ENCODE data around the gene ALPK3.

The ALPK3 gene

DNA sequence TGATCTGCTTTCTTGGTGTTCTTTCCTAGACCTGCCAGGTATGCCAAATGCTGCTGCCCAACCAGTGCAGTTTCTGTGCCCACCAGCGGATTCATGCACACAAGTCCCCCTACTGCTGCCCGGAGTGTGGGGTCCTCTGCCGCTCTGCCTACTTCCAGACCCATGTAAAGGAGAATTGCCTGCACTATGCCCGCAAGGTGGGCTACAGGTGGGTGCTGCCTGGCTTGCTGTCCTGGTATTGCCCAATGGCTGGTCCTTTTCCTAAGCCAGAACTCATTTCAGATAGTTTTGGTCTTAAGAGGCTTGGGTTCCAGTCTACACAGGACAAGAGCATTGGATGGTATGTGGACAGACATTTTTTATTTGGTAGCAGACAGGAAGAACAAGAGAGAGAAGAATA, 26.5 kb upstream of the ALPK3 start:
- TF ChIP-seq ZFX (IDR thresholded peaks at IDR 0.05), result no peak
- TF ChIP-seq, protein P1, sequence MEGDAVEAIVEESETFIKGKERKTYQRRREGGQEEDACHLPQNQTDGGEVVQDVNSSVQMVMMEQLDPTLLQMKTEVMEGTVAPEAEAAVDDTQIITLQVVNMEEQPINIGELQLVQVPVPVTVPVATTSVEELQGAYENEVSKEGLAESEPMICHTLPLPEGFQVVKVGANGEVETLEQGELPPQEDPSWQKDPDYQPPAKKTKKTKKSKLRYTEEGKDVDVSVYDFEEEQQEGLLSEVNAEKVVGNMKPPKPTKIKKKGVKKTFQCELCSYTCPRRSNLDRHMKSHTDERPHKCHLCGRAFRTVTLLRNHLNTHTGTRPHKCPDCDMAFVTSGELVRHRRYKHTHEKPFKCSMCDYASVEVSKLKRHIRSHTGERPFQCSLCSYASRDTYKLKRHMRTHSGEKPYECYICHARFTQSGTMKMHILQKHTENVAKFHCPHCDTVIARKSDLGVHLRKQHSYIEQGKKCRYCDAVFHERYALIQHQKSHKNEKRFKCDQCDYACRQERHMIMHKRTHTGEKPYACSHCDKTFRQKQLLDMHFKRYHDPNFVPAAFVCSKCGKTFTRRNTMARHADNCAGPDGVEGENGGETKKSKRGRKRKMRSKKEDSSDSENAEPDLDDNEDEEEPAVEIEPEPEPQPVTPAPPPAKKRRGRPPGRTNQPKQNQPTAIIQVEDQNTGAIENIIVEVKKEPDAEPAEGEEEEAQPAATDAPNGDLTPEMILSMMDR (conservative IDR thresholded peaks at IDR 0.05), result no peak
- no peak overlapping the region for H3K27ac ChIP-seq

DNA sequence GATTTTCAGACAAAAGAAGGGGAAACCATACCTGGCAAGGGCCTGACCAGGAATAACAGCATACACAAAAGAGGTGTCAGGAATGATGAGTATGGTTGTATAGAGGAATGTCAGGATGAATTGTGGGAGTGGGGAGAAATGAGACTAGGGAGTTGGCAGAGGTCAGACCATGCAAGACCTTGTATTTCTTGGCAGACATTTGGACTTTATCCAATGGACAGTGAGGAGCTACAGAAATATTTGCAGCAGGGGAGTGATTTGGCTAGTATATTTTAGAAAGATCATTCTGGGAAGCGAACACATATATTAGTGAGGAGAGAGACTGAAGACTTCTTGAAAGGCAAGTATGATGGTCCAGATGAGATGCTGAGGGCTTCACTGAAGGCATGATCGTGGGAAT, 25.4 kb upstream of the ALPK3 start:
- TF ChIP-seq, protein P1 (conservative IDR thresholded peaks at IDR 0.05), result no peak
- no peak for TF ChIP-seq ZFX (IDR thresholded peaks at IDR 0.05)
- H3K27ac ChIP-seq, result no peak overlapping the region

DNA sequence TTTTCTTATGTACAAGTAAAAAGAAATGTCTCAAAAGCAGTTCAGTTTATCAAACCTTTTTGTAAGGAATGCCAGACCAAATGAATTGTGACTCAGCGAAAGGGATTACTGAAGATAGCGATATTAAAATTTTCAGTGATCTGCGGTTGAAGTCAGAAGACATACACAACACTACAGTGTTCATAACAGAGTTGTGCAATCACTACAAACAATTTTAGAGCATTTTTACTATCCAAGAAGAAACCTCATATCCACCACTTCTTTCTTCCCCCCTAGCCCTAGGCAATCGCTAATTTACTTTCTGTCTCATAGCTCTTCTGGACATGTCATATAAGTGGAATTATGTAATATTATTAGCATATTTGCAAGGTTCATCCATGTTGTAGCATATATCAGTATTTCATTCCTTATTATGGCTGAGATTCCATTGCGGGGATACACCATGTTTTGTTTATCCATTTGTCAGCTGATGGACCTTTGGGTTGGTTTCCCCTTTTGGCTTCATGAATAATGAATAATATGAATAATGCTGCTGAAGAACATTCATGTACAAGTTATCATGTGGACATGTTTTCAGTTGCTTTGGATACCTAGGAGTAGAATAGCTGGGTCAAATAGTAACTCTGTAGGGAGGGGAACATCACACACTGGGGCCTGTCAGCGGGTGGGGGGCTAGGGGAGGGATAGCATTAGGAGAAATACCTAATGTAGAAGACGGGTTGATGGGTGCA, 23.6 kb upstream of the ALPK3 start:
- TF ChIP-seq, protein P1 (conservative IDR thresholded peaks at IDR 0.05), result no peak
- no peak for TF ChIP-seq ZFX (IDR thresholded peaks at IDR 0.05)
- H3K27ac ChIP-seq, result no peak overlapping the region

DNA sequence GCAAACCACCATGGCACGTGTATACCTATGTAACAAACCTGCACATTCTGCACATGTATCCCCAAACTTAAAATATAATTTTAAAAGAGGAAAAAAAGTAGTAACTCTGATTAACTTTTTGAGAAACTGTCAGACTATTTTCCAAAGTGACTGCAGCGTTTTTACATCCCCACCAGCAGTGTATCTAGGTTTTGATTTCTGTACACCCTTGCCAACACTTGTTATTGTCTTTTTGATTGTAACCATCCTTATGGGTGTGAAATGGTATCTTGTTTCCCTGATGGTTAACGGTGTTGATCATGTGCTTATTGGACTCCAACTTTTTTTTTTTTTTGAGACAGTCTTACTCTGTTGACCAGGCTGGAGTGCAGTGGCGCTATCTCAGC, 23.0 kb upstream of the ALPK3 start:
- TF ChIP-seq ZFX (IDR thresholded peaks at IDR 0.05), result no peak
- TF ChIP-seq, protein P1 (conservative IDR thresholded peaks at IDR 0.05), result no peak
- no peak overlapping the region for H3K27ac ChIP-seq

DNA sequence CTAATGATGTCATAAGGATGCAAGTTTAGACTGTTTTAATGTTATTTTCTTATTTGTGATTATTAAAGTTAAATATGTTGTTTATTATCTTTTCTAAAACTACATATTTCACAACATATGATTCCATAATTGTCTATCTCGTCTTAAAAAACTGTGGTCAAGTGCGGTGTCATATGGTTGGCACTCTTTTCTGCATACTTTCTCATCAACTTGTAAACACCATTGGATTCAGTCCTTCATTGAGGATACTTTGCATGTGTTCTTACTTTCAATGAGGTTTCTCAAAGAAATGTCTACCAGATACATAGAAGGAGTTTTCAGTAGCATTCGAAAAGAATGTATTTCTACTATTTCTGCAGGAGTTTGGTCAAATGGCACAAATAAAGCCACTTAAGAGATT, 22.0 kb upstream of the ALPK3 start:
- TF ChIP-seq ZFX (IDR thresholded peaks at IDR 0.05), result no peak
- TF ChIP-seq, protein P1 (conservative IDR thresholded peaks at IDR 0.05), result no peak
- no peak overlapping the region for H3K27ac ChIP-seq

GRCh38 chr15:84797212-84797611, 19.9 kb upstream of the ALPK3 start:
- TF ChIP-seq, protein P1 (conservative IDR thresholded peaks at IDR 0.05), result no peak
- no peak for TF ChIP-seq ZFX (IDR thresholded peaks at IDR 0.05)
- no peak overlapping the region for H3K27ac ChIP-seq

DNA sequence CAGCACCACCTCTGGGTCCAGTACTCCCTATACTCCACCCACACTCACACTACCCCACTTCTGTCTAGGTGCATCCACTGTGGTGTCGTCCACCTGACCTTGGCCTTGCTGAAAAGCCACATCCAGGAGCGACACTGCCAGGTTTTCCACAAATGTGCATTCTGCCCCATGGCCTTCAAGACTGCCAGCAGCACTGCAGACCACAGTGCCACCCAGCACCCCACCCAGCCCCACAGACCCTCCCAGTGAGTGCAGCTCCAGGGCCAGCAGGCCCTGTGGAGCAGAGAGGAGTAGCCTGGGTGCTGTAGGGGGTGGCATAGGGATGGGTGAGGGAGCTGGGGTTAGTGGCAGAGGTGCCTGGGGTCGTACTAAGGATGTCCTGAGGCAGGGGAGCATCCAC, 19.4 kb upstream of the ALPK3 start:
- H3K27ac ChIP-seq, result no peak overlapping the region
- TF ChIP-seq ZFX (IDR thresholded peaks at IDR 0.05), result no peak
- TF ChIP-seq, protein P1 (conservative IDR thresholded peaks at IDR 0.05), result no peak

Data from C4-2B (cell line).